Parathyroid adenoma (tissue), 2 donors: Measurements from ENCODE around the gene ACTRT2.

ENCODE experiments used
- H2AFZ ChIP-seq: fragments of 300-600 bp; sonication (generic); one replicate; pipeline ENCODE4 v1.7.0; 2017; ENCODE audit warnings: antibody characterized with exemption, mild to moderate bottlenecking
- H3K27ac ChIP-seq: fragments of 300-600 bp; sonication (generic); one replicate; pipeline ENCODE4 v1.7.0; 2017
- H3K27me3 ChIP-seq: fragments of 300-600 bp; sonication (generic); one replicate; pipeline ENCODE4 v1.7.0; 2017; ENCODE audit warnings: low read length; ENCODE audit not compliant: control insufficient read depth, insufficient read depth
- H3K36me3 ChIP-seq: fragments of 300-600 bp; sonication (generic); one replicate; pipeline ENCODE4 v1.7.0; 2017; ENCODE audit warnings: low read length; ENCODE audit not compliant: control insufficient read depth, insufficient read depth
- H3K4me1 ChIP-seq: fragments of 300-600 bp; sonication (generic); one replicate; pipeline ENCODE4 v1.7.0; 2017; ENCODE audit warnings: control low read depth
- H3K4me2 ChIP-seq: fragments of 300-600 bp; sonication (generic); one replicate; pipeline ENCODE4 v1.7.0; 2017; ENCODE audit warnings: low read length
- H3K4me3 ChIP-seq: fragments of 300-600 bp; sonication (generic); one replicate; pipeline ENCODE4 v1.7.0; 2017; ENCODE audit warnings: low read depth, low read length
- H3K79me2 ChIP-seq: fragments of 300-600 bp; sonication (generic); one replicate; pipeline ENCODE4 v1.7.0; 2017; ENCODE audit warnings: control low read depth
- H3K9ac ChIP-seq: fragments of 300-600 bp; sonication (generic); one replicate; pipeline ENCODE4 v1.7.0; 2017; ENCODE audit warnings: mild to moderate bottlenecking
- H3K9me3 ChIP-seq: fragments of 300-600 bp; sonication (generic); one replicate; pipeline ENCODE4 v1.7.0; 2017; ENCODE audit warnings: low read length; ENCODE audit not compliant: control insufficient read depth
- TF ChIP-seq, protein P1 (sequence below): fragments of 300-600 bp; sonication (generic); IDR thresholded peaks from one replicate; pipeline ENCODE4 v1.7.0; 2017; ENCODE audit warnings: antibody characterized with exemption, mild to moderate bottlenecking
- donor health status: primary hyperparathyroidism.

The ACTRT2 gene

DNA sequence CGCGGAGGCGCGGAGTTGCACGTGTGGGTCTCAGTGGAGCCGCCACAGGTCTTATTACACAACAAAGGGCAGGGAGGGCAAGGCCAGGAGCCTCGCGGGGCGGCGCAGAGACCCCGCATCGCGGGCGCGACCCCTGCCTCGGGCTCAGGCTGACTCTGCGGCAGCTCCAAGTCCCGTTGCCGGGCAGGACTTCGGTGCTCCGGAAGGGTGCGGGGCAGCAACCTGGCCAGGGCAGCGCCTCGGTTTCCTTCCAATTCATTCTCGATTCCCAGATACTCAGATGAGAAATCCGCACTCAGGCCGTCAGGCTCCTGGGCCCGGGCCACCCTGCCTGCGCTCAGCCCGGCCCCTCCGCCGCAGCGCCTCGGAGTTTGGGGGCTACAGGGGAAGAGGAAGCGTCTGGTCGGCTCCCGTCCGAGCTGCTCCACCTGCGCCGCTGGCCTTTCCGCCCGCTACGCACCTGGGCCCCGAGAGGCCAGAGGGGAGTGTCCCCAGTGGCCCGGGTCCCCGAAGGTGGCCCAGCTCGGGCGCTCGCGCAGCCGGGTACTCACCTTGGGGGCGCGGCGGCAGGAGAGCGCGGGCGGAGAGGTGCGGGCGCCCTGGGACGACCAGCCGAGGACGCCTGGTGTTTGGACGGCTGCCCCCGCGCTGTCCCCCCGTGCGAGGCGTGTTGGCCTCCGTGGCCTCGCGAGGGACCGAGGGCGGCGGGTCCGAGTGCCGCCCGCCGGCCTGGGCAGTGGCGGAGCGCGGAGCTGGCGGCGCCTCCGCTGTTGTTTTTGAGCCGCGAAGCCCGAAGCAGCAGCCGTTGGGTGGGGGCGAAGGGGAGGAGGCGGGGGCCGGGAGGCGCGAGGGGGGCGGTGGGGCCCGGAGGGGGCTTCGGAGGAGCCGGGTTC, 46.6 kb downstream of the ACTRT2 start:
- H3K9me3 ChIP-seq = no peaks in the 10 kb centered on the region
- no peaks in the 10 kb centered on the region for H3K79me2 ChIP-seq
- peak overlapping the region; percentile 86 for H3K4me2 ChIP-seq
- H3K27ac ChIP-seq = no peak overlapping the region
- TF ChIP-seq, protein P1, sequence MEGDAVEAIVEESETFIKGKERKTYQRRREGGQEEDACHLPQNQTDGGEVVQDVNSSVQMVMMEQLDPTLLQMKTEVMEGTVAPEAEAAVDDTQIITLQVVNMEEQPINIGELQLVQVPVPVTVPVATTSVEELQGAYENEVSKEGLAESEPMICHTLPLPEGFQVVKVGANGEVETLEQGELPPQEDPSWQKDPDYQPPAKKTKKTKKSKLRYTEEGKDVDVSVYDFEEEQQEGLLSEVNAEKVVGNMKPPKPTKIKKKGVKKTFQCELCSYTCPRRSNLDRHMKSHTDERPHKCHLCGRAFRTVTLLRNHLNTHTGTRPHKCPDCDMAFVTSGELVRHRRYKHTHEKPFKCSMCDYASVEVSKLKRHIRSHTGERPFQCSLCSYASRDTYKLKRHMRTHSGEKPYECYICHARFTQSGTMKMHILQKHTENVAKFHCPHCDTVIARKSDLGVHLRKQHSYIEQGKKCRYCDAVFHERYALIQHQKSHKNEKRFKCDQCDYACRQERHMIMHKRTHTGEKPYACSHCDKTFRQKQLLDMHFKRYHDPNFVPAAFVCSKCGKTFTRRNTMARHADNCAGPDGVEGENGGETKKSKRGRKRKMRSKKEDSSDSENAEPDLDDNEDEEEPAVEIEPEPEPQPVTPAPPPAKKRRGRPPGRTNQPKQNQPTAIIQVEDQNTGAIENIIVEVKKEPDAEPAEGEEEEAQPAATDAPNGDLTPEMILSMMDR = no peak
- H3K4me1 ChIP-seq = no peaks in the 10 kb centered on the region
- peak overlapping the region; percentile 55 for H3K4me3 ChIP-seq
- no peak overlapping the region for H3K9ac ChIP-seq
- H3K27me3 ChIP-seq = no peaks in the 10 kb centered on the region
- no peak overlapping the region for H2AFZ ChIP-seq
- no peaks in the 10 kb centered on the region for H3K36me3 ChIP-seq

DNA sequence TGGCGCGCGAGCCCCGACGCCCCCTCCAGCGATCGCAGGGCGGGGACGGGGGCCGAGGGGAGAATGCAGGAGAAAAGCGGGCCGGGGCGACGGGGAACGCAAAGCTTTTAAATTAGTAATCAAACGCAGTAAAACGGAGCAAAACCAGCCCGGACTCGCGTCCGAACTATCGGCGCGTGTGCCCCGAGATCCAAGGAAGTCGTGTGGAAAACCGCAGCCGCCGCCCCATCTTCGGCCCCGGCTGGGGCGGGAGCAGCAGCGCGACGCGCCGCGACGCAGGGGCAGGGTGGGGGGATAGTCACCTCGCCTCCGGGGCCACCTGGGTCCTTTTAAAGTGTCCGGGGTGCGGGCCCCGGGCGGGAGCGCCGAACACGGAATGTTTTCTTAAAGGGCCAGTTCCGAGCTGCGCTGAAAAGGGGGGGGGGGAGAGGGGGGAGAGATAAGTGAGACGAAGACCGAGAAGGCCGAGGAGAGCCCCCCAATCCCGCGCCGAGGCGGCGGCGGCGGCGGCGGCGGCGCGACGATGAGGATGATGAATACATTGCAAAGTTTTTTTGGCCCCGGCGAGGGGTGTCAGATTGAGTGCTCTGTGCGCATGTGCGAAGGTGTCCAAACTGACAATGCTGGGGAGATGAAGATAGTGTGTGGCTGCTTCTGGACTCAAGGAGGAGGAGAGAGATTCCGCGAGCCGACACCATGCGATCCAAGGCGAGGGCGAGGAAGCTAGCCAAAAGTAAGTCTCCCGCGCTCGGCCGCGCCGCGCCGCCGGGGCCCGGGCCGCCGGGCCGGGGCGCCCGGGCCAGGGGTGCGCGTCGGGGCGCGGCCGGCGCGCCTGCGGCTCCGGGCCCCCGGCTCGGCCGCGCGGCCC, 47.5 kb downstream of the ACTRT2 start, which contains the start of gene PRDM16:
PRDM16 (plus strand) TSS at position 640 of the 868 bp plus-strand sequence; CDS start at position 697, 57 bp downstream.
- no peak within 1 kb of the TSS for H3K9ac ChIP-seq
- TF ChIP-seq, protein P1 = no peak
- no peaks in the 10 kb centered on the region for H3K27me3 ChIP-seq
- no peaks in the 10 kb centered on the region for H3K4me1 ChIP-seq
- no peaks in the 10 kb centered on the region for H3K9me3 ChIP-seq
- H3K79me2 ChIP-seq = no peaks in the 10 kb centered on the region
- peak within 1 kb of the TSS; percentile 67 for H3K4me3 ChIP-seq
- H3K4me2 ChIP-seq = peak within 1 kb of the TSS; percentile 86
- no peak within 1 kb of the TSS for H3K27ac ChIP-seq
- peak within 1 kb of the TSS; percentile 28 for H2AFZ ChIP-seq
- H3K36me3 ChIP-seq = no peaks in the 10 kb centered on the region

DNA sequence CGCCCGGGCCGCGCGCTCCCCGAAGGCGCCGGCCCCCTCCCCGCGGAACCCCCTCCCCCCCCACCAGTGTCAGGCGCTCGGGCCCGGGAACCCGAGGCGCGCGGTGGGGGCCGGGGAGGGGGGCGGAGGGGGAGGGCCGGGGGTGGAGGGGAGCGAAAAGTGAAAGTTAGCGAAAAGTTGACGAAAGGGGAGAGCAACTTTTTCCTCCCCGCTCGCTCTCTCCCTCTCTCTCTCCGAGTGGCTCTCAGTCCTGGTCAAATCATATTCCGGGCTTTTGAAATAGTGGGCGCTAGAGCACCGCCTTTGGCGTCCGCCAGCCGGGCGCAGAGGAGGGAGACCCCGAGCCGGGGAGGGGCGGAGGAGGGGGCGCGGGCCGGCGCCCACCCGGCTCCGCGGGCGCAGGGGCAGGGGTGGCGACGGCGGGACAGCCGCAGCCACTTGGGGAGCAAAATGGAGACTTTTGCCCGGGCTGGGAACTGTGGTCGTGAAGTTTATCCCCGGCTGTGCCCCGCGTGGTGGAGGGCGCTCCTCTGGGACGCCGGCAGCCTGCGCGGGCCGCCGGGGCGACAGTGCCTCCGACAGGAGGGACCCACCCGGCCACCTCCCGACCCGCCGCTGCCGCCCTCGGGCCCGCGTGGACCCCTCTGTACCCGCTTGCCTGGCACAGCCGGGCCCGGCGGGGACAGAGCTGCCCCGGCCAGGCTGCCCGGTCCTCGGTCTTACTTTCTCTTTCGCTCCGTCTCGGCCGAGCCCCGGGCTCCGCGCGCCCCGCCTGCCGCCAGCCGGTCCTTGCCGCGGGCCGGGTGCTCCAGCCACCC, 48.4 kb downstream of the ACTRT2 start:
- Histone ChIP-seq H3K36me3 (no peaks in the 10 kb centered on the region), H2AFZ (peak overlapping the region; percentile 28), H3K27me3 (no peaks in the 10 kb centered on the region), H3K9ac (no peak overlapping the region), H3K4me3 (peak overlapping the region; percentile 67), H3K4me2 (peak overlapping the region; percentile 78), H3K4me1 (no peaks in the 10 kb centered on the region), H3K27ac (no peak overlapping the region), H3K79me2 (no peaks in the 10 kb centered on the region), H3K9me3 (no peaks in the 10 kb centered on the region)
- TF ChIP-seq, protein P1 = no peak

DNA sequence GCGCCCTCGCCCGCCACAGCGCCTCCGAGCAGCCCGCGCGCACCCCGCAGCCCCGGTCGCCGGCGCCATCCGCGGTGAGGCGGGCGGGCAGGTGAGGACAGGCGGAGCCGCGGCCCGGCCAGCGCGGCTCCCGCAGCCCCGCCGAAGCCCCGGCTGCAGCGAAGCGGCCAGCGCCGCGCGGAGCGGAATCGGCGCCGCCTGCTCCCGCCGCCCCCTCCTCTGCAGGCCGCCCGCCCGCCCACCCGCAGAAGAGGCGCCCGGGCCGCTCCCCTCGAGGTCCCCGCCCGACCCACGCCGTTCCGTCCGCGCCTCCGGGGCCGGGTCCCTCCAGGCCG, 49.0 kb downstream of the ACTRT2 start:
- Histone ChIP-seq H2AFZ (no peak overlapping the region), H3K36me3 (no peaks in the 10 kb centered on the region), H3K9me3 (no peaks in the 10 kb centered on the region), H3K4me3 (peak overlapping the region; percentile 23), H3K27me3 (no peaks in the 10 kb centered on the region), H3K9ac (no peak overlapping the region), H3K4me2 (peak overlapping the region; percentile 44), H3K4me1 (no peaks in the 10 kb centered on the region), H3K79me2 (no peaks in the 10 kb centered on the region), H3K27ac (no peak overlapping the region)
- TF ChIP-seq, protein P1 = no peak
